ENCODE data around the gene PHLDB3. TPM values are rescaled to one million over a fixed set of nuclear protein-coding genes. Genes with fewer than 3 reads are reported as not detected.

The PHLDB3 gene
- total RNA-seq, 1 experiment from 2014 or later: 36.7 TPM

- intact Hi-C loops (cut with micrococcal nuclease; ENCODE audit: unreplicated experiment): no loop called here
- ChIA-PET CTCF (interaction anchor here (0.6 kb wide), 1 partner anchor 51 kb away, joined by 4 read pairs; no protein-coding TSS in a partner anchor), POLR2A (ENCODE audit: unreplicated experiment) (interaction anchor here (0.6 to 0.9 kb wide), 5 partner anchors 11 to 119 kb away, joined by 4 to 44 read pairs (median 13); partner anchors contain the start of genes IRGQ and LYPD3)
- Histone ChIP-seq H3K27me3 (ENCODE audit: insufficient read depth, low read depth) (no peaks in the 10 kb centered on the region), H3K27ac (no peak overlapping the region), H3K4me2 (no peak overlapping the region), H3F3A (ENCODE audit: insufficient read depth, low read depth) (peaks cover 33% of the 10 kb centered on the region), H4K20me1 (ENCODE audit: insufficient read depth) (no peaks in the 10 kb centered on the region), H3K79me2 (ENCODE audit: low read depth) (no peaks in the 10 kb centered on the region), H3K36me3 (ENCODE audit: low read depth) (no peaks in the 10 kb centered on the region), H3K9me3 (ENCODE audit: insufficient read depth, low read depth) (no peaks in the 10 kb centered on the region), H3K4me3 (no peak overlapping the region), H3K9me2 (ENCODE audit: insufficient read depth) (no peaks in the 10 kb centered on the region), H3K4me1 (replicated peaks; ENCODE audit: insufficient read depth) (peaks cover 15% of the 10 kb centered on the region), H2AFZ (no peak overlapping the region)
- TF ChIP-seq EZH2 (IDR thresholded peaks at IDR 0.05; ENCODE audit: low read depth) (no peak), CTCF (conservative IDR thresholded peaks at IDR 0.05) (no peak)
- no TSS peak for BruUV-seq (replicated peaks)
- peak in 1 of 2 experiments; percentile 68 for DNase-seq
Measured at GRCh38 chr19:43476606-43477005, 27.9 kb downstream of the PHLDB3 start.

GRCh38 chr19:43474986-43475705 lies 29.4 kb downstream of the PHLDB3 start:
- BruUV-seq (replicated peaks): no TSS peak
- peak overlapping the region; percentile 88 for H3K4me2 ChIP-seq
- H2AFZ ChIP-seq: peak overlapping the region; percentile 75
- H3K9me2 ChIP-seq (ENCODE audit: insufficient read depth): no peaks in the 10 kb centered on the region
- no peaks in the 10 kb centered on the region for H3K27me3 ChIP-seq (ENCODE audit: insufficient read depth, low read depth)
- H3K4me3 ChIP-seq: peak overlapping the region; percentile 54; the same call in 1 of the 2 replicates
- DNase-seq: peak; percentile 81 to 98
- no peaks in the 10 kb centered on the region for H3K36me3 ChIP-seq (ENCODE audit: low read depth)
- no peaks in the 10 kb centered on the region for H3K9me3 ChIP-seq (ENCODE audit: insufficient read depth, low read depth)
- H3K4me1 ChIP-seq (replicated peaks; ENCODE audit: insufficient read depth): peaks cover 27% of the 10 kb centered on the region
- intact Hi-C loops (cut with micrococcal nuclease; ENCODE audit: unreplicated experiment): no loop called here
- H3K79me2 ChIP-seq (ENCODE audit: low read depth): no peaks in the 10 kb centered on the region
- ChIA-PET POLR2A (ENCODE audit: unreplicated experiment) (interaction anchor here (0.6 kb wide), 1 partner anchor 476 kb away, joined by 11 read pairs; no protein-coding TSS in a partner anchor), CTCF (interaction anchor here (0.5 kb wide), 1 partner anchor 40 kb away, joined by 8 read pairs; no protein-coding TSS in a partner anchor)
- H4K20me1 ChIP-seq (ENCODE audit: insufficient read depth): no peaks in the 10 kb centered on the region
- TF ChIP-seq EZH2 (IDR thresholded peaks at IDR 0.05; ENCODE audit: low read depth) (no peak), CTCF (conservative IDR thresholded peaks at IDR 0.05) (no peak)
- peak overlapping the region; percentile 66 for H3K27ac ChIP-seq
- H3F3A ChIP-seq (ENCODE audit: insufficient read depth, low read depth): peaks cover 44% of the 10 kb centered on the region

GRCh38 chr19:43474487-43474886 lies 30.1 kb downstream of the PHLDB3 start:
- DNase-seq: no peak
- Histone ChIP-seq H3K4me3 (peak overlapping the region; percentile 54; the same call in 1 of the 2 replicates), H3K4me1 (replicated peaks; ENCODE audit: insufficient read depth) (peaks cover 30% of the 10 kb centered on the region), H4K20me1 (ENCODE audit: insufficient read depth) (no peaks in the 10 kb centered on the region), H2AFZ (no peak overlapping the region), H3F3A (ENCODE audit: insufficient read depth, low read depth) (peaks cover 47% of the 10 kb centered on the region), H3K27me3 (ENCODE audit: insufficient read depth, low read depth) (no peaks in the 10 kb centered on the region), H3K9me2 (ENCODE audit: insufficient read depth) (no peaks in the 10 kb centered on the region), H3K9me3 (ENCODE audit: insufficient read depth, low read depth) (no peaks in the 10 kb centered on the region), H3K36me3 (ENCODE audit: low read depth) (no peaks in the 10 kb centered on the region), H3K79me2 (ENCODE audit: low read depth) (no peaks in the 10 kb centered on the region), H3K4me2 (peak overlapping the region; percentile 88), H3K27ac (peak overlapping the region; percentile 66)
- intact Hi-C loops (cut with micrococcal nuclease; ENCODE audit: unreplicated experiment): no loop called here
- ChIA-PET CTCF (interaction anchor here (0.5 kb wide), 1 partner anchor 39 kb away, joined by 8 read pairs; no protein-coding TSS in a partner anchor), POLR2A (ENCODE audit: unreplicated experiment) (interaction anchor here (0.6 kb wide), 1 partner anchor 475 kb away, joined by 11 read pairs; no protein-coding TSS in a partner anchor)
- TF ChIP-seq CTCF (conservative IDR thresholded peaks at IDR 0.05) (no peak), EZH2 (IDR thresholded peaks at IDR 0.05; ENCODE audit: low read depth) (no peak)
- no TSS peak for BruUV-seq (replicated peaks)
